ENCODE measurements around the gene PLXND1. TPM values are rescaled to one million over a fixed set of nuclear protein-coding genes. Genes with fewer than 3 reads are reported as not detected.
"Not testable (repeated sequence)": the region's sequence is repeated elsewhere in the genome, so short reads cannot be mapped to it uniquely, and the experiment has no call there.

The PLXND1 gene
- total RNA-seq, 2 donors from 2014 or later = 6.2 to 7.4 TPM

- no peaks in the 10 kb centered on the region for H3K36me3 Mint-ChIP-seq (ENCODE audit: low read depth)
- ATAC-seq (replicated peaks) = no peak
- H3K4me3 Mint-ChIP-seq = no peak overlapping the region
- no peaks in the 10 kb centered on the region for H3K9me3 Mint-ChIP-seq
- no peaks in the 10 kb centered on the region for H3K4me1 Mint-ChIP-seq
- H3K27me3 Mint-ChIP-seq = no peaks in the 10 kb centered on the region
- no peak overlapping the region for H3K27ac Mint-ChIP-seq
These were observed 5.5 kb upstream of the PLXND1 start for GRCh38 chr3:129611812-129612533.

GRCh38 chr3:129611446-129611800 is 4.9 kb upstream of the PLXND1 start:
- ATAC-seq (replicated peaks) = no peak
- H3K4me3 Mint-ChIP-seq = no peak overlapping the region
- no peak overlapping the region for H3K27ac Mint-ChIP-seq
- no peaks in the 10 kb centered on the region for H3K36me3 Mint-ChIP-seq (ENCODE audit: low read depth)
- H3K4me1 Mint-ChIP-seq = no peaks in the 10 kb centered on the region
- no peaks in the 10 kb centered on the region for H3K9me3 Mint-ChIP-seq
- H3K27me3 Mint-ChIP-seq = no peaks in the 10 kb centered on the region

- H3K27ac Mint-ChIP-seq; H3K27me3 Mint-ChIP-seq; H3K4me3 Mint-ChIP-seq; H3K36me3 Mint-ChIP-seq (ENCODE audit: low read depth); ATAC-seq (replicated peaks); H3K4me1 Mint-ChIP-seq; H3K9me3 Mint-ChIP-seq: not testable (repeated sequence)
These were observed 4.4 kb upstream of the PLXND1 start for GRCh38 chr3:129610794-129611445.

GRCh38 chr3:129610276-129610675 is 3.8 kb upstream of the PLXND1 start:
- Mint-ChIP-seq H3K27me3 (peaks cover 3% of the 10 kb centered on the region), H3K4me3 (no peak overlapping the region), H3K4me1 (no peaks in the 10 kb centered on the region), H3K27ac (no peak overlapping the region), H3K36me3 (ENCODE audit: low read depth) (no peaks in the 10 kb centered on the region), H3K9me3 (no peaks in the 10 kb centered on the region)
- ATAC-seq (replicated peaks) = no peak

- Mint-ChIP-seq H3K9me3 (no peaks in the 10 kb centered on the region), H3K27me3 (peaks cover 3% of the 10 kb centered on the region), H3K27ac (no peak overlapping the region), H3K4me3 (no peak overlapping the region), H3K4me1 (peaks cover 2% of the 10 kb centered on the region), H3K36me3 (ENCODE audit: low read depth) (no peaks in the 10 kb centered on the region)
- ATAC-seq (replicated peaks) = no peak
These were observed 3.2 kb upstream of the PLXND1 start for GRCh38 chr3:129609591-129610182.

GRCh38 chr3:129608936-129609590 is 2.6 kb upstream of the PLXND1 start:
- H3K9me3 Mint-ChIP-seq = no peaks in the 10 kb centered on the region
- H3K27me3 Mint-ChIP-seq = peaks cover 3% of the 10 kb centered on the region
- H3K27ac Mint-ChIP-seq = no peak overlapping the region
- peak overlapping the region; percentile 9 for H3K4me3 Mint-ChIP-seq
- ATAC-seq (replicated peaks) = no peak
- no peaks in the 10 kb centered on the region for H3K36me3 Mint-ChIP-seq (ENCODE audit: low read depth)
- peaks cover 8% of the 10 kb centered on the region for H3K4me1 Mint-ChIP-seq

- ATAC-seq (replicated peaks) = no peak
- H3K4me1 Mint-ChIP-seq = peaks cover 10% of the 10 kb centered on the region
- H3K27me3 Mint-ChIP-seq = peaks cover 3% of the 10 kb centered on the region
- H3K36me3 Mint-ChIP-seq (ENCODE audit: low read depth) = no peaks in the 10 kb centered on the region
- H3K9me3 Mint-ChIP-seq = no peaks in the 10 kb centered on the region
- peak overlapping the region; percentile 74 for H3K4me3 Mint-ChIP-seq
- H3K27ac Mint-ChIP-seq = no peak overlapping the region
These were observed 1.8 kb upstream of the PLXND1 start for GRCh38 chr3:129608087-129608935.

- ATAC-seq (replicated peaks) = no peak
- H3K9me3 Mint-ChIP-seq = no peaks in the 10 kb centered on the region
- H3K4me1 Mint-ChIP-seq = peaks cover 10% of the 10 kb centered on the region
- H3K27me3 Mint-ChIP-seq = peaks cover 3% of the 10 kb centered on the region
- H3K27ac Mint-ChIP-seq = no peak overlapping the region
- H3K36me3 Mint-ChIP-seq (ENCODE audit: low read depth) = no peaks in the 10 kb centered on the region
- peak overlapping the region; percentile 74 for H3K4me3 Mint-ChIP-seq
These were observed 1.1 kb upstream of the PLXND1 start for GRCh38 chr3:129607391-129608068.

- H3K27ac Mint-ChIP-seq = peak overlapping the region; percentile 62
These were observed 397 bp downstream of the PLXND1 start for GRCh38 chr3:129605922-129606635.

GRCh38 chr3:129605203-129605921 is 1.1 kb downstream of the PLXND1 start:
- Mint-ChIP-seq H3K4me1 (peaks cover 17% of the 10 kb centered on the region), H3K27me3 (peaks cover 3% of the 10 kb centered on the region), H3K9me3 (no peaks in the 10 kb centered on the region), H3K36me3 (ENCODE audit: low read depth) (no peaks in the 10 kb centered on the region), H3K27ac (peak overlapping the region; percentile 62), H3K4me3 (peak overlapping the region; percentile 88)
- ATAC-seq (replicated peaks) = peak; percentile 59

More at GRCh38 chr3:129605922-129606635, 397 bp downstream of the PLXND1 start:
- H3K4me1 Mint-ChIP-seq = peaks cover 14% of the 10 kb centered on the region
- H3K4me3 Mint-ChIP-seq = peak overlapping the region; percentile 88
- H3K9me3 Mint-ChIP-seq = no peaks in the 10 kb centered on the region
- H3K27me3 Mint-ChIP-seq = peaks cover 3% of the 10 kb centered on the region
- ATAC-seq (replicated peaks) = peak; percentile 39
- H3K36me3 Mint-ChIP-seq (ENCODE audit: low read depth) = no peaks in the 10 kb centered on the region

GRCh38 chr3:129604767-129605166 is 1.7 kb downstream of the PLXND1 start:
- H3K4me1 Mint-ChIP-seq = peaks cover 17% of the 10 kb centered on the region
- no peak for ATAC-seq (replicated peaks)
- H3K27me3 Mint-ChIP-seq = peaks cover 3% of the 10 kb centered on the region
- H3K27ac Mint-ChIP-seq = no peak overlapping the region
- peak overlapping the region; percentile 88 for H3K4me3 Mint-ChIP-seq
- H3K36me3 Mint-ChIP-seq (ENCODE audit: low read depth) = no peaks in the 10 kb centered on the region
- no peaks in the 10 kb centered on the region for H3K9me3 Mint-ChIP-seq

- H3K9me3 Mint-ChIP-seq = no peaks in the 10 kb centered on the region
- ATAC-seq (replicated peaks) = no peak
- no peak overlapping the region for H3K27ac Mint-ChIP-seq
- H3K4me1 Mint-ChIP-seq = peaks cover 17% of the 10 kb centered on the region
- H3K4me3 Mint-ChIP-seq = peak overlapping the region; percentile 88
- no peaks in the 10 kb centered on the region for H3K36me3 Mint-ChIP-seq (ENCODE audit: low read depth)
- H3K27me3 Mint-ChIP-seq = peaks cover 3% of the 10 kb centered on the region
These were observed 2.3 kb downstream of the PLXND1 start for GRCh38 chr3:129603991-129604749.
